GM18858 (cell line): ENCODE results near the gene MAN1A1.

ENCODE experiments used
- ATAC-seq: cut with Tn5 transposase; IDR thresholded peaks from one replicate; pipeline ENCODE4 v1.9.1; 2021; ENCODE audit not compliant: unreplicated experiment

Gene MAN1A1

DNA sequence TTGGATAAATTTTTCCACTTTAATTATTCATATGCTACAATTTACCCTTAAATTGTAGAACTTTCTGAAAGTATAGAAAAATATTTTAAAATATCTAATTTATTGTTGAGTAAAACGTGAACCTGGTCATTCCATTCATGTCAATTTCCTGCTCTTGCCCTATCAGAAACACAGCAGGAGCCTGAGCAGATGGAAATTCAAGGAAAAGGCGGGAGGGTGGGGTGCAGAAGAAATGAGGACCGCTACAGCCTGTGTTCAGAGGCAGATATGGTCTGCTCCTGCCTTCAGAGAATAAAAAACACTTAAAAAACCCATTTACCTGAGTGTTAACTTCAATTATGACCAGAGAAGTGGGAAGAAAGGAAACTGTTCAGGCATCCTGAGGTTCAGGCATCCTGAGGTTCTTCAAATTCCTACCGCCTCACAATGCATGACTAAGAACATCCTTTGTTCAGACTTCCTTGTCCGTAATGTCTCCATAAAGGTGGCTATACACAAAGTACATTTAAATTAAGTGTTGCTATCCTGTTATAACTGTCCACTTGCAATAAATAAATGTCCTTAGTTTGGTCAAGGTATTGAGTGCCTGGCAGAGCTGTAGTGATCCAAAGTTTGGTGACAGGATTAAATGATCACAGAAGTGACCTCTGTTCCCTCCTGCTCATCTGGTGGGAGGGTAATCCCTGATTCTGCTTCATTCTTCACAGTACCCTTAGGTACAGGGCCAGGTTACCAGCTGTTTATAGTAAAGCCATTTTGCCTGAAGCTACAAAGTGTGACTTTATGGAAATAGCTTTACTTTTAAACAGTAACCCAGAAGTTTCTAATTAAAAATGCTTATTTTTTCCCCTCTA, 109.1 kb downstream of the MAN1A1 start:
- peak; percentile 18 for ATAC-seq

DNA sequence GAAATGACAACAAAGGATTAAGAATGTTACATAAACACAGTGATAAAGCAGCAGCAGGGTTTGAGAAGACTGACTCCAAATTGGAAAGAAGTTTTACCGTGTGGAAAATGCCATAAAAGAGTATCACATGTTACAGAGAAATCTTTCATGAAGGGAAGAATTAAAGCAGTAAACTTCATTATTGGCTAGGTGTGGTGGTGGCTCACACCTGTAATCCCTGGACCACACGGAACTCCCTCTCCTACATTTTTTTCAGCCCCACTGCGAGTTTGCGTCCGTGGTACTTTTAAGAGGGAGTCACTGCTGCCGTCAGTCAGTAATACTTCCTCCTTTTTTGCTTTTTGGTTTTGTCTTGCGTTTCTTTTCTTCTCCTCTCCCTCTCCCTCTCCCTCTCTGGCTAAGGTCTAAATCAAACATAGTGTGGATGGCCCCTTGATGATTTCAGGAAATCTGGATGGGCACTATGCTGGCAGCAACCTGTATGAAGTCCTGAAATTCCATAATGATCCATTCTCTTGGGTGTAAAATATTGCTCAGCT, 112.3 kb downstream of the MAN1A1 start:
- ATAC-seq, result no peak

DNA sequence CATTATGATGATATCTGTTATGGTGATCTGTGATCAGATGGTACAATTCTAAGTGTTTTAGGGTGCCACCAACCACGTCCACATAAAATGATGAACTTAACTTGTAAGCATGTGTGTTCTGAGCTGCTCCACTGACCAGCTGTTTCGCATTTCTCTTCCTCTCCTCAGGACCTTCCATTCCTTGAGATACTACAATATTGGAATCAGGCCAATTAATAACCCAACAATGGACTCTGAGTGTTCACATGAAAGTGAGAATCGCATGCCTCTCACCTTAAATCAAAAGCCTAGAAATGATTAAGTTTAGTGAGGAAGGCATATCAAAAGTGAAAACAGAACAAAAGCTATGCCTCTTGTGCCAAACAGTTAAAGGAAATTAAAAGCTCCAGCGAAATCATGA, 114.6 kb downstream of the MAN1A1 start:
- ATAC-seq, result no peak

DNA sequence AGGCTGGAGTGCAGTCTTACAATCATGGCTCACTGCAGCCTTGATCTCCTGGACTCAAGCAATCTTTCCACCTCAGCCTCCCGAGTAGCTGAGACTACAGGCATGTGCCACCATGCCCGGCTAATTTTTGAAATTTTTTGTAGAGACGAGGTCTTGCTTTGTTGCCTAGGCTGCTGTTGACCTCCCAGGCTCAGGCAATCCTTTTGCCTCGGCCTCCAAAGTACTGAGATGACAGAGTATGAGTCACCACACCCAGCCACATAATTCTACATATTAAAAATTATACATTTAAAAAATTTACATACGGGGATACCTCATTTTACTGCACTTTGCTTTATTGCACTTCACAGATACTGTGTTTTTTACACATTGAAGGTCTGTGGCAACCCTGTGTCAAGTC, 115.1 kb downstream of the MAN1A1 start:
- ATAC-seq, result no peak

DNA sequence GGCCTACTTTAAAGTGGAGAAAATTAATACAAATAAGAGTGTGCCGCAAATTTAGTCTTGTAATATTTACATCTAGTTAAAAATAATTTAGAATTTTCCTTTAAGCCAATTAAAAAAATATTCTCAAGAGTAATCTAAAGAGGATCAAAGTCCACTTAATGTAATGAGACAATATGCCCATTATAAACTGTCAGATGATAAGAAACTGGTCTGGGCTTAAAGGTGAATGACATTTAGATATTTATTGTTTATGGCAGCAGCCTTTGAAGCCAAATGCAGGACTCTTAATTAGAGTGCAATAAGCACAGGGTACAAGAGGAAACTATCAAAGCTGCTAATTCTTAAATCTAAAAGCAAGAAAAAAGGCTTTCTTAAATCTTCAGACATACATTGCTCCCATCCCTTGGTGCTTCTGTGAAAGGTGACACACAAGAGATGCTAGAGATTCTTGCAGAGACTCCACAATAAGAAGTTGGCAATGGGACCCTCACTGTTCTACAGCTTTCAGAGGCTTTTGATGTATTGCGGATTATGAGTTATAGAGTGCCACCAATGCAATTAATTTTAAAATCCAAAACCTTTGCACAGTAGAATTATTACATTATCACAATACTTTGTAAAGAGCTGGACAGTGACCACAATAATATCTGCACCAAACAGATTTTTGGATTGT, 116.1 kb downstream of the MAN1A1 start:
- no peak for ATAC-seq

DNA sequence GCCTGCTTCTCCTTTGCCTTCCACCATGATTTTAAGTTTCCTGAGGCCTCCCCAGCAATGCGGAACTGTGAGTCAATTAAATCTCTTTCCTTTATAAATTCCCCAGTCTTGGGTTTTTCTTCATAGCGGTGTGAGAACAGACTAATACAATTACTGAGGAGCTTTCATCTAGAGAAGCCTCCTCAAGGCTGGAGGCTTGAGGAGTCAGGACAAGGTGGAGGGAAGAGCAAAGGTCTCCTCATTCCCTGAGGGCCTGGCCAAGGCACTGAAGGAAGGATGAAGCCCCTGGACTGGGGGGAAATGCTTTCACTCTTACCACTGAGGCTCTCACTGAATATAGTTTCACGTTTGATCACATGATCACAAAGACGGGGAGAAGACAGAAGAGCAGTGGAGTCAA, 118.2 kb downstream of the MAN1A1 start:
- ATAC-seq, result no peak

DNA sequence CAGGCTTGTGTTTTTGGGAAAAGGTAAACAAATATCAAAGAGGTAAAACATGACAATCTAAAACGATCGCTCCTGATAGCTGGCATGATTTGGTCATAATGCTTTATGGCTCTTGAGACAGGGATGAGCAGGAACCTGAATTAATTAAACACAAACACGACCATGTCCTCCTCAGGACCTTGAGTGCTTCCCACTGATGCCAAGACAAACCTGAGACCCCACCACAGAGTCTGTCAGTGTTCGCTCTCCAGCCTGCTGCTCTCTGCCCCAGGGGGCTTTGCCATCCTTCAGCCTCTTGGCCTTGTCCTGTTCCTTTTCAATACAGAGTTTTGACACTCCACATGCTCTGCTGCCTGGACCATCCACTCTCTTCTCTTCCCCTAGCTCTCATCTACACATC, 119.4 kb downstream of the MAN1A1 start:
- no peak for ATAC-seq

DNA sequence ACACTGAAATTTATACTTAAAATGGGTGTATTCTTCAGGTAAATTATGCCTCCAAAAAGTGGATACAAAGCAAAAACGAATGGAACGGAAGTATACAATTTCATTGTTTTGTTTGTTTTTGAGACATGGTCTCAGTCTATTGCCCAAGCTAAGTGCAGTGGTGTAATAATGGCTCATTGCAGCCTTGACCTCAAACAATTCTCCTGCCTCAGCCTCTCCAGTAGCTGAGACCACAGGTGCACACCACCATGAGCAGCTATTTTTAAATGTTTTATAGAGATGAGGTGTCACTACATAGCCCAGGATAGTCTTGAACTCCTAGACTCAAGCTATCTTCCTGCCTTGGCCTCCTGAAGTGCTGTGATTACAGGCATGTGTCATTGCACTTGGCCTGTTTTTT, 122.2 kb downstream of the MAN1A1 start:
- ATAC-seq, result no peak

DNA sequence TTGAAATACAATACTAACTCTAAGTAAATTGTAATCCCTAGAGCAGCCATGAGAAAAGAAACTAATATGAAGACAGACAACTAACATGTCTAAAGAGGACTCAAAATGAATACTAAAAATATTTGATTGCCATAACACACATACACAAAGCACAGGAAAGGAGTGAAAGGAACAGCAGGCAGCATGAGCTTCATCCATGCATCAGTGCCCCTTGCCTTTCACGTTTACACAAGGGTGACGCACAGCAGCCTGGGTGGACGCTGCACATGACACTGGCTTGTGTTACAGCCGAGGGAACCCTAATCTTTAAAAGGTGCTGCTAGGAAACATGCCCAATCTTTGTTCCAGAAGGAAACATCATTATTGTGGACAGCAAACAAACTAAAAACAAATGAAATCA, 123.5 kb downstream of the MAN1A1 start:
- no peak for ATAC-seq

DNA sequence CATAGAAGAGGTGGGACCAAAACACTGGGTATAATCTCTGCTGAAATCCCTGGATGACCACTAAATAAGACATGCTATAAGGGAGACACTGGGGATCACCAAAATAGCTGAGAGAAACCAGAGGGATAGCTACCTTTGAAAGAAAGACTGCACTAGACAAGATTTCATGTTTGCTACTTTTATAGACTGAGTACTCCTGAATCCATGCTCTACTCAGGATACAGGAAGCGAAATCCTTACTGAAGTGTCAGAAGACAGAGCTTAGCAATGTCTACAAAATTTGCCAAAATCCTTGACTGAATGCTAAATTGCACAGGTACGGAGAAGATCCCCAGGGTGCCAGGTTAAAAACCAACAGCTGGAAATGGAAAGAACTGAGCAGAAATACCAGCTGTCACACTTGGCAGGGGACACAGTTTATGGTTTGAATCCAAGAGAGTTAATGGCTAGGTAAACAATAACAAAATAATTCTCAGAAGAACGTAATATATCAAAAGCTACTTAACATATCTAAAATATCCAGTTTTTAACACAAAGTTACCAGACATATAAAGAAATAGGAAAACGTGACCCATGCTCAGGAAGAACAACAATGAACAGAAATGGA, 125.4 kb downstream of the MAN1A1 start:
- no peak for ATAC-seq

DNA sequence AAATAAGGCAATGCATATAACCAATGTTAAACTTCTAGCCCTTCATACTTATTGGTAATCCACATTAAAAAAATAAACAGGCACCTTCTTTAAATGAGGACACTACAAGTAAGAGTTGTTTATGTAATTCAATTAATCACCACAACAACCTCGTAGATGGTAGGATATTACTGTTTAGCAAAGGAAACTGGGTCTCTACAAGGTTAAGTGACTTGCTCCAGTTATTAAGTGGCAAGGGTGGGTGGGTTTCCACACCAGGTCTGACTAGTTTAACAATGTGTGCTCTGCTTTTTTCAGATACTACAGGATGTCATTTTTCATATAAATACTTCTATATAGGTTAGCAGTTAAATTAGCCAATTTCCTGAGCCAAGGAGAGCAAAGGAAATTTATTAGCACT, 129.1 kb downstream of the MAN1A1 start:
- ATAC-seq, result no peak

DNA sequence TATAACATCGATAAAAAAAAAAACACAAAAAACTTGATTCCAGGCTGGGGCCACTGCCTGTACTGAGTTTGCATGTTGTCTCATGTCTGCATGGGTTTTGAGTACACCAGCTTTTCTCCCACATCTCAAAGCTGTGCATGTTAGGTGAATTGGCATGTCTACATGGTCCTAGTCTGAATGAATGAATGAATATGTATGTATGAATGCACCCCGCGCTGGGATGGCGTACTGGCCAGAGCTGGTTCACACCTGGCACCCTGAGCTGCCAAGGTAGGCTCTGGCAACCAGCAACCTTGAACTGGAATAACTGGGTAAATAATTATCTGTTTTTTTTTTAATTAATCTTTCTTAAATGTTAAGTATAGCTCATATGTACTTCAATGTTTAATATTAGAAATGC, 131.0 kb downstream of the MAN1A1 start:
- ATAC-seq, result no peak

DNA sequence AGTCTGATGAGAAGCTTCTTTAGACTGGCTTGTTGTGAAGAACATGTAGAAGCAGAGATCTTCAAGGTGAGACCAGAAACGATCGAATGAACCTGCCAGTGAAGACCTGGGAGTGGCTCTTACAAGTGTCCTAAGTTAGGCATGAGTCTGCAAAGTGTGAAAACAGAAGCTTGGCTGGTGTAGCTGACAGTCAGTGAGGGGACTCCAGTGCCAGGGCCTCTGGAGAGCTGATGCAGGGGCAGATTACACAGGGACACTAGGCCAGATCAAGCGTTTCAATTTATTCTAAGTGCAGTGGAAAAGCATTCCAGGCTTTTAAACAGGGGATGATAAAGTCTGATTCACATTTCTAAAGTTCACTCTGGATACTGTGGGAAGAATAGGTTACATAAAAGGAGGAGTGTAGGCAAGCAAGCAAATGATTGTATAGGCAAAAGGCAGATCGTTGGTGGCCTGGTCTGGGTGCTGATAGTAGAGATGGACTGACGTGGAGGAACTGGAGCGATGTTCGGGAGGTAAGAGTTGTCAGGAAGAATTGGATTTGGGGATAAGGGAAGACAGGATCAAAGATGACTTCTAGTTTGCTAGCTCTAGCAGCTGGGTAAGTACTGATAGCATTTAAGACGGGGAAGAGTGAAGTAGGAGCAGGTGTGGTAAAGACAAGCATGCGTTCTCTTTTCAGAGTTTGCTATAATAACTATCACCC, 133.5 kb downstream of the MAN1A1 start:
- no peak for ATAC-seq

DNA sequence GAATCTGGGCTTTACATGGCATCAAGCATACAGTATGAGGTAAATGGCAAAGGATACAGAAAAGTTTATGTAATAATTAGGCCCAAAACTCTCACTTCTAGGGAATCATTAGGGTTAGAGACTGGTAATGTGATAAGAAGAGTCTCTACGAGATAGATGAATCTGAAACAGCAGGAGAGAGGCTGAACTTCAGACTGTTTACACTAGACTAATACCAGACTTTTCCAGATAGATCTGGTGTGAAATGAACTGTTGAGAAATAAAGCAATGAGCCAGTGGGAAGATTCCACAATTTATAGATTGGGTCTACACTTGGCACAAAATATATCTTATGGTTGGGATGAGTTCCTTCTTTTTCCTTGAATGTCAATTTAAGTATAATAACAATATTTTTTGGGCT, 134.3 kb downstream of the MAN1A1 start:
- ATAC-seq, result no peak

DNA sequence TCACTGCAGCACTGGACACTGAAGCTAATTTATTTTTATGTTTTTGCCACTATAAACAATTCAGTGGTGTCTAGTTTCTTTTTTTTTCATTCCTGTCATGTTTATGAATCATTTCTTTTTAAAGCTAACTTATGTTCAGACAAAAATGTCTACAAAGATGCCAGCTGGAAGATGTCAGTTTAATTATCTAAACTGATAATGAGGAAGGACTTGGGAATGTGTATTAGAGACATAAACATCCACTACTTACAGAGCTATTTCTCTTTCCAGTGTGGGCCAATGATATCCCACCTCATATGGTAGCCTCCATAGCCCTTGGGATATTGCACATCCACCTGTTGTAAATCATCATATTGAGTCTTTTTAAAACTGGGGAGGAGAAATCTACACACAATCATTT, 139.0 kb downstream of the MAN1A1 start:
- no peak for ATAC-seq

DNA sequence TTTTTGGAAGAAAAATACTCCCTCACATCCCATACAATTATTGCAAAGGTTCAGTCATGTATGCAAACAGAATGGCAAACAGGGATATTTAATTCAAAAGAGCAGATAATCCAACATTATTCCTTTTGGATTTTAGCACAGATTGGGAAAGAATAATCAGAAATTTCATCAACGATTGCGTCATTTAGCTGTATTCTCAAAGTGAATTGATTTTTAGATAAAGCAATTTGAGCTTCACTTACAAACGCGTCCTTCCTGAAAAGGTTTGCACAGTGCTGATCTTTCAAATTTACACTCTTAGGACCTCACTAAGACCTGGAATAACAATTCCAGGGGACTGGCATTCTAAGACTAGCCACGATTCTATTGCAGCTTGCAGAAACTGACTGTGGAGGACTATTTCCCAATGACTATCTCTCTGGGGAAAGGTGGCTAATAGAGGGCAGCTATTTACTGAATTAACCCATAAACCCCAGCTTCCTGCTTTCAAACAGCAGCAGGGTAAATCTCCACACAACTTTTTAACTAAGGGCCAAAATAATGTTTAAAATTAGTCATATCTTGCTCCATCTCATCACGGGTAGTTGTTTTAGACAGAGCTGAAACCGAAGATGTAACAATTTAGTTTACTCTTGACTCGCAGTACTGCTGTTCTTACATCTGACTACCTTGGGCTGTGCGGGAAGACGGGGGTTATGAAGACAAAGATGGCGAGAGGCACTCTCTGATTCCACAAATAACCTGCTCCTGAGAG, 139.9 kb downstream of the MAN1A1 start:
- peak; percentile 32 for ATAC-seq

DNA sequence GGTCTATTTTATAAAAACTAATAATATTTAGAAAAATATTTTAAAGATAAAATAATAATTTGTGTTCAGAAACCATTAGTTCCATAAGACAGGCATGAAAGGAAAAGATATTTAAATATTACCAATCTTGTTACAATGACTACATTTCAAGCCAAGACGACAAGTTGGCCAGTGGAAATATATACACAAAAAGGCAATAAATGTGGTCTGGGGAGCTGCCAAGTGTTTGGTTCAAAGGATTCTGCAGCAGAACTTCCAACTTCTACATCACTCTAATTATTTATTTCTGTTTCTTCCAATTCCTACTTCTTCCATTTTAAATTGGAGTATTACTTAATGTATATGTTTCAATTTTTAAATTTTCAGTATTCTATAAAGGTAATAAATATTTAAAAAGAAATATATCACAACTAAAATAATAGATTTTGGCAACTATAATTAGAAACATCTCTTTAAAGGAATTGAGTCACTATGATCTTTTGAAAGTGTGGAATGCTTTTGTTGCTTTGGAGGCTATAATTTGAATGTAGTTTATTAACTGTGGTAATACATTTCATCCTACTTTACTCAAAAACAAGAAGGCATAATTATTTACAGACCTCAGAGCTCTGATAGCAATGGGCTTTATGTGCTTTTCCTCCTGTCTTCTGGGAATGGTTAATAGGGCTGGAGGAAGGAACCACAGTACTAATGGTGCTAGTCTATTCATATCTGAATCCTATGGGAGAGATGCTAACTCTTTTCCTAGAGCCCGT, 141.4 kb downstream of the MAN1A1 start:
- ATAC-seq, result no peak

DNA sequence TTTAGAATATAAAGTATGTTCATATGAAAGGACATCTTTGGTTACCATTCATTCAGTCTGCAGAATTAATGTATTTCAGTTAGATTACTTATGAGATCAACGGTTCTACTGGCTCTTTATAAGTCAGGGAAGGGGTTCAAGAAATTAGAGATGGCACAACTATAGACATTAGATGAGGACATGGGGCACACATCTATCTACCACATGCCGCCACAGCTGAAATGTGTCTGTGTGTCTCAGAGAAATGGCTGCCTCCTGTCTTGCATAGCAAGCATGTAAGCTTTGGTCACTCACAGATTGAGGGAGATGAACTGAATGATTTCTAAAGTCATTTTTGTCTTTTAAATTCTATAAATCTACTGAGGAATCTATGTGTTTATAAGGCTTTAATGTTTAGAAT, 142.2 kb downstream of the MAN1A1 start:
- no peak for ATAC-seq

DNA sequence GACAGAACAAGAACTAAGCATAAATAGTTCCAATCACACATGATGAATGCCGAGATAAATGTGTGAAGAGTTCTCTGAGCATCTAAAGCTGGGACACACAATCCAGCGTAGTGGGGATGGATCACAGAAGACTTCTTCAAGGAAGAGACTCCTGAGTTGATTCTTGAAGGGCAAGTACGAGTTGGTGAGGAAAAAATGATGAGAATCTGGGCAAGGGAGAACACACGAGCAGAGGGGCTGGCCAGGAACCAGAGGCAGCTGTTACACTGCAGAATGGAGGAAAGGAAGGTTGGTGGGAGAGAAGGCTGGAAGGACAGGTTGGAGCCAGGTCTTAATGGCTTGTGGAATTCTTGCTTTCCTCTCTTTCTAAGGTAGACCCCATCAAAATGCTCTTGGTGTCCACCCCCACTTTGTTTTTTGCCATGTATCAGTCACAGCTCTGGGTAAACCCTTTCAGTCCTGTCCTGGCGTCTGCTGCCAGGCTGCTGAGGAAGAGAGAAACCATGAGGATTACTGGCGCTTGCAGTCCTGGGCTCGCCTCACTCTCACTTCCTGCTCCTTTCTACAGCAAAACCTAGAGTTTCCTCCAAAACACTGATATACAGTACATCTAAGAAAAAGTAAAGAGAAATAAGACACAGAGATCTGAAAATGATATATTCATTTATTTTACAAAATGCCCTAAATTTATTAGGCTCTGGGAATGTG, 143.5 kb downstream of the MAN1A1 start:
- ATAC-seq, result peak; percentile 94
